ENCODE results near the gene TMEM239. TPM values are rescaled to one million over a fixed set of nuclear protein-coding genes. Genes with fewer than 3 reads are reported as not detected.
"Not testable (repeated sequence)": the region's sequence is repeated elsewhere in the genome, so short reads cannot be mapped to it uniquely, and the experiment has no call there.

The TMEM239 gene
- polyA plus RNA-seq, 1 donor = not detected

DNA sequence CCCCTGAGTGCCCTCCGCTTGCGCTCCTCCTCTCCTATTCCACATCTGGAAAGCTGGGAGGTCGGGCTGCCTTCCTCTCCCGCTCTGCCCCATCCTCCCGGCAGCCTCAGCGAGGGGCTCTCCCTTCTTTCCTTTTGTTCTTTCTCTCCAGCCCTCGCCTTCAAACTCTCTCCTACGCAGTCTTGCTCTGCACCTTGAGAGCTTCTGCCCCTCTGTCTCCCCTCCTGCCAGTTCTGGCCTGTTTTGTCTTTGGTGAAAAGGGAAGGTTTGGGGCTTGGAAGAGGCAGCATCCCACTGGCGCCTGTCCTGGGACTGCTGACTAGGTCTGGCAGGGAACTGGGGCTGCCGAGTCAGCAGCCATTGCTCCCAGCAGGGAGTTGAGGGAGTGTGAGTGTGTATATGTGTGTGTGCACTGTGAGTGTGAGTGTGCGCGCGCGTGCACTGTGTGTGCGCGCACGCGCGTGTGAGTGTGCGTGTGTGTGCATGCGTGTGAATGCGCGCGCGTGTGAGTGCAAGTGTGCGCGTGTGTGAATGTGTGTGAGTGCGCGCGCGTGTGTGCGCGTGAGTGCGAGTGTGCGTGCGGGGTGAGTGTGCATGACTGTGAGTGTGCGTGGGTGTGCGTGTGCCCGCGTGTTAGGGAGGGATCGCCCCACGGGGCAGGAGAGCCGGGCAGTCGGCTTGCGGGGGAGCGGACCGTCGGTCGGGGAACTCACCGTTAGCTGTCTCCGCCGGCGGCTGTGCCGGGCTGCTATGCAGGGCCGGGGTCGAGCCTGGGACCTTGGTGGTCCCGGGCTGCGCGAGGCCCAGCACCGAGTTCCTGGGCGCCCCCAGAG lies 16.3 kb upstream of the TMEM239 start:
- peak; percentile 37 for DNase-seq

GRCh38 chr20:2800521-2801285 lies 15.5 kb upstream of the TMEM239 start, which contains the start of gene CPXM1:
TSS of gene CPXM1 (minus strand) at chr20:2800627. CDS start at chr20:2800572, 55 bp downstream.
- peak; percentile 55 for DNase-seq

- no peak for DNase-seq
Measured at GRCh38 chr20:2801286-2801728, 14.9 kb upstream of the TMEM239 start.

GRCh38 chr20:2804041-2804828 lies 11.9 kb upstream of the TMEM239 start:
- no peak for DNase-seq

GRCh38 chr20:2804852-2805688 lies 11.1 kb upstream of the TMEM239 start:
- no peak for DNase-seq

DNA sequence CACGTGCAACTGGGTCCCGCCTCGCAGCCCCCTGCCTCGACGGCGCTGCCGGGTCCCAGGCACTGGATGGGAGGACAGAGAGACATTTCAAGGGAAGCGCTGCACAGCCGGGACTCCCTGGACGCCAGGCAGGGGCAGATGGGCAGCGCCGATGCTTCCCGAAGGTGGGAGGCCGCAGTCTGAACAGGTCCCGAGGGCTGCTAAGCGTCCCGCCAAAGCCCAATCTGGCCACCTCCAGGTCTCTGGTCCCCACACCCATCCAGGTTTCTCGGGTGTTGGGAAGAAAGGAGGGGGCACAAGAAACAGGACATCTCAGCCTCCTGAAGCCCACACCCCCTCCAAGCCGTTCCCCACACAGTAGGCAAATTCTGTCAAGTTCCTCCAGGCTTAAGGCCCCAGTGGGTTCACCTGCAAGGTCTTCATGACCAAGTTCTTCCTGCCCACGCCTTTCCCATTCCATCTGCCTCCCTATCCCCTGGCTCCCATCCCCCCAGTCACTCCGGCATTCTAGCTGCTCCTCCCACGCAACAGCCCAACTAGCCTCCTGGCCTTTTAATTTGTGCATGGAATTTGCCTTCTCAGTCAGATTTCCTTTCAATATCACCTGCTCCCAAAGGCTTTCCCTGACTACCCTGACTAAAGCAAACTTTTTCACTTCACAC lies 10.3 kb upstream of the TMEM239 start:
- no peak for DNase-seq

- no peak for DNase-seq
Measured at GRCh38 chr20:2806351-2806701, 9.8 kb upstream of the TMEM239 start.

DNA sequence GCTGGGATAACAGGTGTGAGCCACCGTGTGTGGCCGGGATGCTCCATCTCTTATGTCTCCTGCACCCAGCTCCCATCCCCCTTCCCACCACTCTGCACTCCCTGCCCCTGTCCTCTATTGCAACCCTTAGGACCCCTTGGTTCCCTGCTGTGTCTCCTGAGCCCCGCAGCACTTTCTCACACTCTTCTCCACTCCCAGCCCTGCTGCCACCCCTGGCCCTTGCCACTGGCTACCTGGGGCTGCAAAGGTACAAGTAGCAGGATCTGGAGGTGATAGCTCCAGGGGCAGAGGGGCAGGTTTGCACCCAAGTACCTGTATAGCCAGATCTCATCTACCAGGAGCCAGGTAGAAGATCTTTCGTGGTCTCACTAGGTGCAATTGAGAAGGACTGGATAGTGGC lies 9.1 kb upstream of the TMEM239 start:
- DNase-seq = no peak

GRCh38 chr20:2807929-2808328 lies 8.2 kb upstream of the TMEM239 start:
- not testable (repeated sequence) for DNase-seq

DNA sequence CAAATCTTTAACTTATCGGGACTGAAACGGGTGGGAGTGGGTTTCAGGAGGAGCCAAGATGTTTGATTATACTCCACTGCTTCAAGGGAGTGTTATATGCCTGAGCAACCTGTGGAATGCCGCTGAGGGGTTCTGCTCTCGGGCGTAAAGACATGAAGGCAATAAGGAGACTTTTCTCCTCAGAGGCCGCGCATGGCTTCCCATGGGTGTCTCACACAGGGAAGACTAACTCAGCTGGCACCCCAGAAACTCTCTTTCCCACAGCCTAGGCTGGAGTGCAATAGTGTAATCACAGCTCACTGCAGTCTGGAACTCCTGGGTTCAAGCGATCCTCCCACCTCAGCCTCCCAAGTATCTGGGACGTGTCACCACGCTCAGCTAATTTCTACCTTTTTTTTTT lies 6.5 kb upstream of the TMEM239 start:
- DNase-seq = no peak

GRCh38 chr20:2812189-2812588 lies 4.0 kb upstream of the TMEM239 start:
- no peak for DNase-seq

GRCh38 chr20:2814076-2814475 lies 2.1 kb upstream of the TMEM239 start:
- no peak for DNase-seq

DNA sequence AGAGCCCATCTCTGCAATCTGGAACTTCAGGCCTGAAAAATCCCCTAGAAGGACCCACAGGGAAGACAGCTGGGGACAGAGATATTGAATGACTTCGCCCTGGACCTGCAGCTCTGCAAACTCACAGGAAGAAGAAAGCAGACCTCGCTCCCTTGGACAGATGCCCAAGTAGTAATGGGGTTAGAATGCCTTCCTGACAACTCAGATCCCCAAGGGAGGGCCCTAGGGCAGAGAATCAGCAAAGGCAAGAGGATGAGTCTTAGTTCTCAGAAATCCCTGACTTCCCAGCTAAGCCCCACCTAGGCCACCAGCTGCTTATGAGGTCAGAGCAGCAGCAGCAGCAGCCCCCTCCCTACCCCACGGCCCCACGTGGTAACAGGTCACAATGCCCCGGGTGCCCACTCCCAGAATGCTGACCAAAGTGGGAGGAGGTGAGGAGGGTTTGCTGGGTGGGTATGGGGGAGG lies 1.5 kb upstream of the TMEM239 start, which contains the start of gene C20orf141:
TSS of gene C20orf141 (plus strand) at position 401 of the 465 bp plus-strand sequence. CDS start 198 bp downstream, outside the sequence.
- DNase-seq = no peak

- no peak for DNase-seq
Measured at GRCh38 chr20:2815242-2815900, 793 bp upstream of the TMEM239 start.

GRCh38 chr20:2816583-2817340 lies 598 bp downstream of the TMEM239 start:
- DNase-seq = no peak

DNA sequence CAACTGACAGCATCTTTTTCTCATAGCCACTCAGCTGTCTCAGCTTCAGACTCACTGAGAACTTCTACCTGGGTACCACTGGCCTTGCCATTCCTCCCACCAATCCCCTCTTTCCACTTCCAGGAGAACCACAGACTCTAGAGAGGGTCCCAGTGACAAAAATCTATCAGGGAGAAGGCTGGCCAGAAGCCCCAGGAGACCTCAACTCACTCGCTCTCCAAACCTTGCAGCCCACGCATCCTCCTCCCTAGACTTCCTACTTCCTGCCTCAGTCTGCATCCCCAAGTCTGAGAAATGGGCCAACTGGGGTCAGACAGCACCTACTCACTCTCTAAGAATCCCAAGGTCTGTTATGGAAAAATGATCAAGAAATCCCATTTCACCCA lies 1.2 kb downstream of the TMEM239 start:
- DNase-seq = no peak

DNA sequence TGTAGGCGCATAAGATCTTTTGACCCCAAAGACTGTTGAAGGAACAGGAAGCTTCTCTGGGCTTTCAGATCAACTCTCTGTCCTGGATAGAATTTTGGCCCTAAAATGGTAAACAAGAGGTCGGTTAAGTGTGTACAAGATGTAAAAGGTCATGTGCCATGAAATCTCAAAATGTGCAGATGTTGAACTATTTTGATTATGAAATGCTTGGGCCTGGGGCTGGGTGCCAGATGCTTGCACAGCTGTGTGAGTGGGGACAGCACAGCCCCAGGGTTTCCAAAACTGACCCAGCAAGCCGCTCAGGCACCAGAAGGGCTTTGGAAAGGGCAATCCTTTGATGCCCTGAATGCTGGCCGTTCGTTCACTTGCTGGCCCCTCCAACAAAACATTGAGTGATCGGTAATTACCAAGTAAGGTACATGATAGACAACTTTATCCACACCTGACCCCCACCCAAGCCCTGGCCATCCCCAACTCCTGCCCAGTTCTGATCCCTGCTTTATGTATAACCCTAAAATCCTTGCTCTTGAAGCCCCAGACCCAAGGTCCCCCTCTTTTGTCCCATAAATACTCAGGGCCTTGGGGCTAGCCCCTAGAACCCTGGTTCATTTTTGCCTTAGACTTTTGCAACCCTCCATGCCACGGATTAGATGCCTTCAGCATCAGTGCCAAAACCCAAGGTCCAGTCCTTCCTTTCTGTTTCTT lies 1.9 kb downstream of the TMEM239 start:
- no peak for DNase-seq

GRCh38 chr20:2820084-2820895 lies 4.1 kb downstream of the TMEM239 start:
- no peak for DNase-seq
